Cardiac muscle cell (in vitro differentiated cells and primary cell): ENCODE data around the gene COL18A1. TPM values are rescaled to one million over a fixed set of nuclear protein-coding genes. Genes with fewer than 3 reads are reported as not detected.
"Not testable (repeated sequence)": the region's sequence is repeated elsewhere in the genome, so short reads cannot be mapped to it uniquely, and the experiment has no call there.

Experiments
- DNase-seq, 2 donors: peaks; one replicate each; pipeline versions ENCODE4 v3.0.0 to v3.0.0-alpha.2; 2010 to 2017; ENCODE audit warnings: low read depth in 1 of 2, low spot score in 1 of 2
- H3K27ac ChIP-seq: fragments of 200-600 bp; sonication (generic); 2 replicates; pipeline ENCODE4 v1.5.1; 2016
- H3K27me3 ChIP-seq: fragments of 200-600 bp; sonication (generic); 2 replicates; pipeline ENCODE4 v1.6.0; 2016; ENCODE audit warnings: control low read depth
- H3K36me3 ChIP-seq: fragments of 200-600 bp; sonication (generic); 2 replicates; pipeline ENCODE4 v1.5.1; 2016; ENCODE audit warnings: control low read depth
- H3K4me1 ChIP-seq: fragments of 200-600 bp; sonication (generic); 2 replicates; pipeline ENCODE4 v1.8.1; 2017; ENCODE audit warnings: low read depth, mild to moderate bottlenecking, mixed run types
- H3K4me3 ChIP-seq: fragments of 200-600 bp; sonication (generic); 2 replicates; pipeline ENCODE4 v1.5.1; 2016; ENCODE audit warnings: mild to moderate bottlenecking
- H3K9me3 ChIP-seq: fragments of 200-600 bp; sonication (generic); 2 replicates; pipeline ENCODE4 v1.5.1; 2017; ENCODE audit warnings: low read depth, mild to moderate bottlenecking, control low read depth
- polyA plus RNA-seq: library from polyadenylated mRNA; unstranded; fragments of >200 nt; fragmentation: Nextera tagmentation; extraction: Ambion mirVana; gene quantifications from 2 replicates; pipeline ENCODE4 v1.2.1, GENCODE V29; 2016
- total RNA-seq: library from RNA; depleted of rRNA; stranded (reverse); fragments of >200 nt; gene quantifications from 2 replicates; pipeline ENCODE4 v1.2.3, GENCODE V29; 2016
- TF ChIP-seq, protein P1 (sequence below): IDR thresholded peaks from 2 replicates; pipeline ENCODE4 v1.5.1; 2012; ENCODE audit warnings: low read depth, mild to moderate bottlenecking, low read length

COL18A1 gene
- total and polyA plus RNA-seq, 2 experiments from 2014 or later = 407 to 1,182 TPM

DNA sequence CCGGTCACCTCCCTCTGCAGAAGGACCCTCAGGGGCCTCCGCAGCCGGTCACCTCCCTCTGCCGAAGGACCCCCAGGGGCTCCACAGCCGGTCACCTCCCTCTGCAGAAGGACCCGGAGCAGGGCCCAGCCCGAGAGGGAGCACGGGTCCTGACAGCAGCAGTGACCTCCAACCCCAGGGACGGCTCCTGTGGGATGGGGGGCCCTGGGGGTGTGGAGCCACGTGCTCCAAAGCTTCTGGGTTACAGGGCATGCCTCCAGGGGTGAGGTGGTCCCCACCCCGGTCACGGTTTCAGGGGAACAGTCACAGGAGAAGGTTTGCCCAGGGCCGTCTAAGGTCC is 97.0 kb downstream of the COL18A1 start:
- Histone ChIP-seq H3K27ac (no peak overlapping the region), H3K4me1 (no peaks in the 10 kb centered on the region), H3K36me3 (peaks cover 22% of the 10 kb centered on the region), H3K4me3 (no peak overlapping the region), H3K9me3 (no peaks in the 10 kb centered on the region), H3K27me3 (no peaks in the 10 kb centered on the region)
- TF ChIP-seq, protein P1, sequence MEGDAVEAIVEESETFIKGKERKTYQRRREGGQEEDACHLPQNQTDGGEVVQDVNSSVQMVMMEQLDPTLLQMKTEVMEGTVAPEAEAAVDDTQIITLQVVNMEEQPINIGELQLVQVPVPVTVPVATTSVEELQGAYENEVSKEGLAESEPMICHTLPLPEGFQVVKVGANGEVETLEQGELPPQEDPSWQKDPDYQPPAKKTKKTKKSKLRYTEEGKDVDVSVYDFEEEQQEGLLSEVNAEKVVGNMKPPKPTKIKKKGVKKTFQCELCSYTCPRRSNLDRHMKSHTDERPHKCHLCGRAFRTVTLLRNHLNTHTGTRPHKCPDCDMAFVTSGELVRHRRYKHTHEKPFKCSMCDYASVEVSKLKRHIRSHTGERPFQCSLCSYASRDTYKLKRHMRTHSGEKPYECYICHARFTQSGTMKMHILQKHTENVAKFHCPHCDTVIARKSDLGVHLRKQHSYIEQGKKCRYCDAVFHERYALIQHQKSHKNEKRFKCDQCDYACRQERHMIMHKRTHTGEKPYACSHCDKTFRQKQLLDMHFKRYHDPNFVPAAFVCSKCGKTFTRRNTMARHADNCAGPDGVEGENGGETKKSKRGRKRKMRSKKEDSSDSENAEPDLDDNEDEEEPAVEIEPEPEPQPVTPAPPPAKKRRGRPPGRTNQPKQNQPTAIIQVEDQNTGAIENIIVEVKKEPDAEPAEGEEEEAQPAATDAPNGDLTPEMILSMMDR = no peak
- no peak for DNase-seq

DNA sequence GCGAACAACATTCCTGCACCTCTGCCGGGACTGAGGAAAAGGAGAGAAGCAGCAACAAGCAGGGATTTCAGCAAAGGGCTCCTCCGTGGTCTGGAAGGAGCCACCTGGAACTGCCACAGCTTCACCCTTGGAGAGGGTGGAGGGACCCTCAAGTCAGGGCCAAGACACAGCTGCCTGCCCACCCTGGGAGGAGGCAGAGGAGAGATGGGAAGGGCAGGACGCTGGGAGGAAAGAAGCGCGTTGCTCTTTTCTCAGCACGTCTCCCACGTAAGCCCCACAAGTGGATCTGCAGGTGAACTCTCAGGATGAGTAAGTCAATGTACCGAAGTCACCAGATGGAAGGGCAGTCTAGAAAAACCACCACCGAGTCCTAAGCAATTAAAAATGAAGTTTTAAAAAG is 97.6 kb downstream of the COL18A1 start:
- Histone ChIP-seq H3K27ac (no peak overlapping the region), H3K4me1 (no peaks in the 10 kb centered on the region), H3K4me3 (no peak overlapping the region), H3K27me3 (no peaks in the 10 kb centered on the region), H3K36me3 (peaks cover 19% of the 10 kb centered on the region), H3K9me3 (no peaks in the 10 kb centered on the region)
- DNase-seq = no peak
- TF ChIP-seq, protein P1 = no peak

DNA sequence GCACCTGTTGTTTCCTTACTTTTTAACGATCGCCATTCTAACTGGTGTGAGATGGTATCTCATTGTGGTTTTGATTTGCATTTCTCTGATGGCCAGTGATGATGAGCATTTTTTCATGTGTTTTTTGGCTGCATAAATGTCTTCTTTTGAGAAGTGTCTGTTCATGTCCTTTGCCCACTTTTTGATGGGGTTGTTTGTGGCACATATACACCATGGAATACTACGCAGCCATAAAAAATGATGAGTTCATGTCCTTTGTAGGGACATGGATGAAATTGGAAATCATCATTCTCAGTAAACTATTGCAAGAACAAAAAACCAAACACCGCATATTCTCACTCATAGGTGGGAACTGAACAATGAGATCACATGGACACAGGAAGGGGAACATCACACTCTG is 98.3 kb downstream of the COL18A1 start:
- H3K36me3 ChIP-seq = peaks cover 14% of the 10 kb centered on the region
- DNase-seq, H3K9me3 ChIP-seq, H3K27ac ChIP-seq, H3K4me1 ChIP-seq, H3K4me3 ChIP-seq, H3K27me3 ChIP-seq: not testable (repeated sequence)

DNA sequence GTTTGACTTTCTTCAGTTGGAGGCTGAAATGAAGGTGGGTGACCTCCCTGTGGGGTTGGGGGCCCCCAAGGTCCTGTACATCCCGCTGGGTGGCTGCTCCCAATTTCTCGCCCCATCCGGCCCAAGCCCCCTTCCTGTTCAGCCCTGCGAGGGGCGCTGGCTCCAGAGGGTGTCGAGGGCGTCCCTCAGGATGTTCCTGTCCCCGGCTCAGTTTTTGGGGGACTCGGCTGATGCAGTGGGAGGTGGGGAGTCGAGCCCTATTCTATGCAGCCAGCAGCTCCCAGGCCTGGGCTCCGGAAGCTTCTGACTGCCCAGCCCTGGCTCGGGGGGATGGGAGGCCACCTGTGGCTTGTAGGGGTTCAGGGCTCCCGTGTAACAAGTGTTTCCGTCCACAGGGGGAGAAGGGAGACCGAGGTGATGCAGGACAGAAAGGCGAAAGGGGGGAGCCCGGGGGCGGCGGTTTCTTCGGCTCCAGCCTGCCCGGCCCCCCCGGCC is 99.1 kb downstream of the COL18A1 start:
- Histone ChIP-seq H3K27me3 (no peaks in the 10 kb centered on the region), H3K4me1 (no peaks in the 10 kb centered on the region), H3K36me3 (peaks cover 10% of the 10 kb centered on the region), H3K9me3 (no peaks in the 10 kb centered on the region), H3K27ac (no peak overlapping the region), H3K4me3 (no peak overlapping the region)
- TF ChIP-seq, protein P1 = no peak
- DNase-seq = no peak

DNA sequence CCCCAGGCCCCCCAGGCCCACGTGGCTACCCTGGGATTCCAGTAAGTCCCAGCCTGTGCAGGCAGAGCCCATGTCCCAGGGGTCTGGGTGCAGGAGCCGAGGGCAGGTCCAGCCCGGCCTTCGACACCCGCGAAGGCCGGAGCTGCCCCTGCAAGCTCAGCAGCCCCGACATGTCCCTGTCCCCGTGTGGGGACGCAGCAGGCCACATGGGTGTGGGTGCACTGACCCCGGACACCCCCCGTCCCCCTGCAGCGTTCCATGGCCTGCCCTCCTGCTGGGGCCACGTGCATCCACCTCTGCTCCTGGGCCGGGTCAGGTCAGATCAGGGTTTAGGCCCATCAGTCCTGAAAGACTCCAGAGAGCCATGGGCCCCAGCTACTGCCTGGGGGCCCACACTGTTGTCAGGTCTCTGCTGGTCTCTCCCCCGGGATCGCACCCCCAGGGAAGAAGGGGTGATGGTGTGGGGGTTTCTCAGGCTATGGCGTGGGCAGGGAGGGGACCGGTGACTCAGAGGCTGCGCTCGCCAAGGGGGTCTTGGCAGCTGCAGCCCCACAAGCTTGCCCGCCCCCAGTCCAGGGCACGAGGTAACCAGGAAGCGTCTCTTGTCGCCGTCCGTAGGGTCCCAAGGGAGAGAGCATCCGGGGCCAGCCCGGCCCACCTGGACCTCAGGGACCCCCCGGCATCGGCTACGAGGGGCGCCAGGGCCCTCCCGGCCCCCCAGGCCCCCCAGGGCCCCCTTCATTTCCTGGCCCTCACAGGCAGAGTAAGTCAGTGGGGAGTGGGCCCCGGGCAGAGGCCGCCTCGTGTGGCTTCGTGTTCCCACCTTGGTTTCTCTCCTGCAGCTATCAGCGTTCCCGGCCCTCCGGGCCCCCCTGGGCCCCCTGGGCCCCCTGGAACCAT is 99.8 kb downstream of the COL18A1 start:
- no peak for DNase-seq

More for the DNA sequence above, 99.8 kb downstream of the COL18A1 start:
- no peaks in the 10 kb centered on the region for H3K4me1 ChIP-seq
- TF ChIP-seq, protein P1 = no peak
- H3K4me3 ChIP-seq = no peak overlapping the region
- H3K9me3 ChIP-seq = no peaks in the 10 kb centered on the region
- H3K27me3 ChIP-seq = no peaks in the 10 kb centered on the region
- H3K27ac ChIP-seq = no peak overlapping the region
- H3K36me3 ChIP-seq = peaks cover 15% of the 10 kb centered on the region
